ENCODE results near the gene LMAN2.

- TF ChIP-seq, protein P1, sequence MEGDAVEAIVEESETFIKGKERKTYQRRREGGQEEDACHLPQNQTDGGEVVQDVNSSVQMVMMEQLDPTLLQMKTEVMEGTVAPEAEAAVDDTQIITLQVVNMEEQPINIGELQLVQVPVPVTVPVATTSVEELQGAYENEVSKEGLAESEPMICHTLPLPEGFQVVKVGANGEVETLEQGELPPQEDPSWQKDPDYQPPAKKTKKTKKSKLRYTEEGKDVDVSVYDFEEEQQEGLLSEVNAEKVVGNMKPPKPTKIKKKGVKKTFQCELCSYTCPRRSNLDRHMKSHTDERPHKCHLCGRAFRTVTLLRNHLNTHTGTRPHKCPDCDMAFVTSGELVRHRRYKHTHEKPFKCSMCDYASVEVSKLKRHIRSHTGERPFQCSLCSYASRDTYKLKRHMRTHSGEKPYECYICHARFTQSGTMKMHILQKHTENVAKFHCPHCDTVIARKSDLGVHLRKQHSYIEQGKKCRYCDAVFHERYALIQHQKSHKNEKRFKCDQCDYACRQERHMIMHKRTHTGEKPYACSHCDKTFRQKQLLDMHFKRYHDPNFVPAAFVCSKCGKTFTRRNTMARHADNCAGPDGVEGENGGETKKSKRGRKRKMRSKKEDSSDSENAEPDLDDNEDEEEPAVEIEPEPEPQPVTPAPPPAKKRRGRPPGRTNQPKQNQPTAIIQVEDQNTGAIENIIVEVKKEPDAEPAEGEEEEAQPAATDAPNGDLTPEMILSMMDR (conservative IDR thresholded peaks at IDR 0.05; ENCODE audit: low read length) = no peak
- TF ChIP-seq EZH2phosphoT487 (IDR thresholded peaks at IDR 0.05; ENCODE audit: borderline replicate concordance, low read depth, low read length) = no peak
Observed at GRCh38 chr5:177300951-177301350, 50.5 kb downstream of the LMAN2 start.

Measured in OCI-LY7 (cell line).